Non-pigmented ciliary epithelial cell (primary cell): ENCODE data around the gene KIF5A.
"Not testable (repeated sequence)": the region's sequence is repeated elsewhere in the genome, so short reads cannot be mapped to it uniquely, and the experiment has no call there.

Source experiments
- DNase-seq: peaks from one replicate; pipeline ENCODE4 v3.0.0-alpha.2; 2010; ENCODE audit warnings: low read depth

Gene KIF5A

DNA sequence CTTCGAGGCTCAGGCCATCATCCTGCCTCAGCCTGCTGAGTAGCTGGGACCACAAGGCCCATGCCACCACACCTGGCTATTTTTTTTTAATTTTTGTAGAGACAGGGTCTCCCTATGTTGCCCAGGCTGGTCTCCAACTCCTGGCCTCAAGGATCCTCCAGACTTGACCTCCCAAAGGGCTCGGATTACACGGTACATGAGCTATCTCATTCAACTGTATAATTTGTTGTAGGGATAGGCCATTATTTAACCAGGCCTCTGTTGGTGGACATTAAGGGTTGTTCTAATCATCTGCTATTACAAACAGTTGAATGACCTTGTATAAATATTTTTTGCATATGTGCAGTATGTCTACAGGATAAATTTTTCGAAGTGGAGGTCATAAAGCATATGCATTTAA is 9.0 kb downstream of the KIF5A start:
- no peak for DNase-seq

DNA sequence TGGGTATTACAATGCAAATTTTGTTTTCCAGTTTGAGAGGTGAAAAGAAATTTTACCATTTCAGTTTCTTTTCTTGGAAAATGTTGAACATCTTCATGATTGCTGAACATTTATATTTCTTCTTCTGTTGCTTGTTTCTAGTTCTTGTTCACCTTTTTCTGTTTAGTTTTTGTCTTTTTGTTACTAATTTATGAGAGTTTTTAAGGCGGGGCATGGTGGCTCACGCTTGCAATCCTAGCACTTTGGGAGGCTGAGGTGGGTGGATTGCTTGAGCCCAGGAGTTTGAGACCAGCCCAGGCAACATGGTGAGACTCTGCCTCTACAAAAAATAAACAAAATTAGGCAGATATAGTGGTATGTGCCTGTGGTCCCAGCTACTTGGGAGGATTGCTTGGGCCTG is 10.7 kb downstream of the KIF5A start:
- DNase-seq = no peak

DNA sequence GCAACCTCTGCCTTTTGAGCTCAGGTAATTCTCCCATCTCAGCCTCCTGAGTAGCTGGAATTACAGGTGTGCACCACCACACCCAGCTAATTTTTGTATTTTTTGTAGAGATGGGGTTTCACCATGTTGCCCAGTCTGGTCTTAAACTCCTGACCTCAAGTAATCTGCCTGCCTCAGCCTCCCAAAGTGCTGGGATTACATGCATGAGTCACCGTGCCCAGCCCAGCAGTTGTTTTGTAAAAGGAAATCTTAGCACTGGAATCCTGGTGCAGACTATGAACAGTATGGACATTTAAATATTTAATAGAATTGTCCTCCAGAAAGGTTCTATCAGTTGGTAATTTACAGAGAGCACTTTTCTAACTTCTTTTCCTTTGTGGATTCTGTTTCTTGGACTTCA is 11.3 kb downstream of the KIF5A start:
- not testable (repeated sequence) for DNase-seq

DNA sequence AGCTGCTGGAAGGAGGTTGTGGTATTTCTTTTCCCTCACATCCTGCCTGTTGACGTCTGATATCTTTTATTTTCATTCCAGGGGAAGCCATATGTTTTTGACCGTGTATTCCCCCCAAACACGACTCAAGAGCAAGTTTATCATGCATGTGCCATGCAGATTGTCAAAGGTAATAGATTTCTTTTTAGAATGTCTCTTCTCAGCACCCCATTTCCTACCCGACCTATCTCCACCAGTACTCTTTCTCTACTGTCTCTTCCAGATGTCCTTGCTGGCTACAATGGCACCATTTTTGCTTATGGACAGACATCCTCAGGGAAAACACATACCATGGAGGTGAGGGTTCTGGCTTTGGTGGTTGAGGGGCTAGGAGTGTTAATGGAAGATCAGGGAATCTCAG is 13.5 kb downstream of the KIF5A start:
- no peak for DNase-seq

DNA sequence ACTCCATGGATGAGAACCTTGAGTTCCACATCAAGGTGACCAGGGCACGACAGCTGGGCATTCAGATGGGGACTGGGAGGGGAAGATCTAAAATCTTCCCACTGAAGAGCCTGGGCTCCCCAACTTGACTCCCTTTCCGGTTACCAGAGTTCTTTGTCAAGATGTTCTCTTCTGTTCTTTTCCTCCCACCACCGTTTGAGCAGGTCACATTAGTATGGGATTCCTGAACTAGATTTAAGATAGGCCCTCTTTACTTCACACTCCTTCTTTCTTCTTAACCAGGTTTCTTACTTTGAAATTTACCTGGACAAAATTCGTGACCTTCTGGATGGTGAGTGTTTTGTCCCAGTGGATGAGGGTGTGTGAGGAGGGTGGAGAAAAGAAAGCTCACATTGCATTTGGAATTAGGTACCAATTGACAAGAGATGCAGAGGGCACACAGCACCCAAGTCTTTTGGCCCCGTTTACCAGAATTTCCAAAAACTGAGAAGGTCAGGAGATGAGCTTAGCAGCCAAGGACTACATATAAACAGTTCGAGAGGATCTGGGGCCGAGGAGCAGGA is 14.4 kb downstream of the KIF5A start:
- no peak for DNase-seq

- DNase-seq = no peak
Observed at GRCh38 chr12:57568838-57569237, 19.0 kb downstream of the KIF5A start.

DNA sequence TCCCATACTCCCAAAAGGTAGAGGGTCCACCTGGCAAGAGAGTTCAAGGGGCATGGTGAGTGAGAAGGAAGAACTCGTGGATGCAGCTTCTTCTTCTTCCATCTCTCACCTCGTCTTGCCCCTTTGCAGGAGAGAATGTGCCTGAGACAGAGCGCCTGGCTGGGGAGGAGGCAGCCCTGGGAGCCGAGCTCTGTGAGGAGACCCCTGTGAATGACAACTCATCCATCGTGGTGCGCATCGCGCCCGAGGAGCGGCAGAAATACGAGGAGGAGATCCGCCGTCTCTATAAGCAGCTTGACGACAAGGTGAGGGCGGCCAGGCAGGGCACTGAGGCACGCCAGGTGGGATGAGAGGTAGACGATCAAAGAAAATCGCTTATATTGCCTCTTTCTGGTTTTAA is 20.0 kb downstream of the KIF5A start:
- no peak for DNase-seq

- not testable (repeated sequence) for DNase-seq
Observed at GRCh38 chr12:57570438-57570837, 20.6 kb downstream of the KIF5A start.

DNA sequence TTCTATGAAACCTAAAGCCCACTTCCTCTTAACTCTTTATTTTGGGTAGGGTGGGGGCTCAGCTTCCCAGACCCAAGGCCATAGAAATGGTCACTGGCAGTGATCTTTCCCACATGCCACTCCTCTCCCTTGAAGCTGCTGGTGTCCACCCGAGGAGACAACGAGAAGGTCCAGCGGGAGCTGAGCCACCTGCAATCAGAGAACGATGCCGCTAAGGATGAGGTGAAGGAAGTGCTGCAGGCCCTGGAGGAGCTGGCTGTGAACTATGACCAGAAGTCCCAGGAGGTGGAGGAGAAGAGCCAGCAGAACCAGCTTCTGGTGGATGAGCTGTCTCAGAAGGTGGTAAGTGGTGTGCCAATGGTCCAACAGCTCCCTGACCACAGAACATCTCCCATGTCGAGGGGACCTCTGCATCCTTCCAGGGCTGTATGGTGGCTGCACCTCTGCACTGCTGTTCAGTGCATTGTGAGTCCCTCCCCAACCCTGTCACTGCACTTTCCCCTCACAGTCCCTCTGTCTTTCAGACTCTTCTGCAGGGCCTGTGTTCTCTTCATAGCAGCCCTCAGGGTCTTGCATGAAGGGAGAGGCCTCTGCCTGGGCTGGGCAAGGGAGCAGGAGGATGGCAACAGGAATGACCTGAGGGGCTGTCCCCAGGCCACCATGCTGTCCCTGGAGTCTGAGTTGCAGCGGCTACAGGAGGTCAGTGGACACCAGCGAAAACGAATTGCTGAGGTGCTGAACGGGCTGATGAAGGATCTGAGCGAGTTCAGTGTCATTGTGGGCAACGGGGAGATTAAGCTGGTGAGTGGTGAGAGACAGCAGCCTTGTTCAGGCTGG is 22.3 kb downstream of the KIF5A start:
- no peak for DNase-seq

DNA sequence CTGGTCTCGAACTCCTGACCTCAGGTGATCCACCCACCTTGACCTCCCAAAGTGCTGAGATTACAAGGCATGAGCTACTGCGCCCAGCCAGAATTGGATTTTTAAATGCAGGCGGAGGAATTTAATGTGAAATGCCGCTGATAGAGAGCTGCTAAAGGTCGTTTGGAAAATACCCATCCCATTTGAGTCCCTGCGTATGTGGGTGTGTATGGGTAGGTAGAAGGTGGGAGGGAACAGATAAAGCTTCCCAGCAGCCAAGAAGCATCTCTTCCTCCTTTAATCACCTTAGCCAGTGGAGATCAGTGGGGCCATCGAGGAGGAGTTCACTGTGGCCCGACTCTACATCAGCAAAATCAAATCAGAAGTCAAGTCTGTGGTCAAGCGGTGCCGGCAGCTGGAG is 25.0 kb downstream of the KIF5A start:
- DNase-seq = no peak

GRCh38 chr12:57575771-57576612 is 26.1 kb downstream of the KIF5A start:
- DNase-seq = no peak

DNA sequence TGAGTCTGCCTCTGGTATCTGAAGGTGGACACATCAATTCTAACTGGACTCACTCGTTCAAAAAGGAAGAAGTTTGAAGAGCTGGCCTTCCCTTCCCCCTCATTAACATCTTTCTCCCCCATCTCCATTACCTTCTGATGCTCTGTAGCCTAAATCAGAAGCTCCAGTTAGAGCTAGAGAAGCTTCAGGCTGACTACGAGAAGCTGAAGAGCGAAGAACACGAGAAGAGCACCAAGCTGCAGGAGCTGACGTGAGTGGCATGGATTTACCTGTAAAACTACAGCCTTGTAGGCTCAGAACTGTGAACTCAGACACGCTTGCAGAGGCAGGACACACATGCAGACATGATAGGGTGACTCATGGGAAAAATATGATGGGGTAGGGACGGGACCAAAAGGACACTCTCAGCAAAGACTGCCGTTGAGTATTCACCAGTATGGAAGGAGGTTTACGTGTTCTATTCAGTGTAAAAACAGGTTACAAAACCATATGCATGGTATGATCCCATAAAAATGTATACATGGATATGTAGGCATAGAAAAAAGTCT is 26.8 kb downstream of the KIF5A start:
- no peak for DNase-seq

DNA sequence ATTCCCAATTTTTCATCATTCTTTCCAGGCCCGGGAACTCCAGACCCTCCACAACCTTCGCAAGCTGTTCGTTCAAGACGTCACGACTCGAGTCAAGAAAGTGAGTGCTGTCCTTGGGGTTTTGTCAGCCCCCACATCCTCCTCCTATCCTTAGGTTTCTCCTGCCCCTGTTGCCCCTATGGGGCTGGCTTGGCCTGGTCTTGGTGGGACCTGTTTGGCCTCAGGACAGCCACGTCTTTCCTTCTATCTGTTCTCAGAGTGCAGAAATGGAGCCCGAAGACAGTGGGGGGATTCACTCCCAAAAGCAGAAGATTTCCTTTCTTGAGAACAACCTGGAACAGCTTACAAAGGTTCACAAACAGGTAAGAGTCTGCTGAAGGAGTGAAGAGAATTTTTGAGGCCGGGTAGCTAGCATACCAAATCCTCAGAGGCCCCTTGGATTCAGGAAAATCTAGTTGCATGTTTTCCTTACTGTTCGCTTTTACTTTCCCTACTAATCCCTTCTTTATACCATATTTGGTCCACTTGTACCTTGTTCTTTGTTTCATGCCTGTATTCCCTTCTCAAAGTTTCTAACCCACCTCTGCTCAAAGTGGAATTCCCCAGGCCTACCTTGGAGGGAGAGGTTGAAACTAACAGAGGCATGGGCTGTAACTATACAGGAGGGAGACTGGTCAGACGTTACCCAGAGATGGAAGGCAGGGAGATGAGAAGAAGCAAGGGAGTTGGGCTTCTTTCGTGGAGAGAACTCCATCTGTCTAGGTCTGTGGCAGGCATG is 28.3 kb downstream of the KIF5A start:
- DNase-seq = no peak

DNA sequence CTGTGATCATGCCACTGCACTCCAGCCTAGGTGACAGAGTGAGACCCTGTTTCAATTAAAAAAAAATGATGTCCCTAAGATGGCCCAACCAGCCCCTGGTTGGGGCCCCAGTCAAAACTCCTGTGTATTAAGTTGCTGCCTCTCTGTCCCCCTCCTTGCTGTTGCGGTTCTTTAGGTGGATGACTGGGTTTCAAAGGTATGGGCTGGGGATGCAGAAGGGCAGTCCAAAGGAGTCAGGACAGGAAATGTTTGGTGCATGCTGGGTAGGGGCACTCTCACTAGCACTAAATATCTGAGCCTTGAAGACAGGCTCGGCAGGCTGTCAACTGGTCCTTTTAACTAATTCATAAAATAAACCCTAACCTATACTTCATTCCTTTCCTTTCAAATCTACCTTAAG is 29.2 kb downstream of the KIF5A start:
- DNase-seq = no peak

DNA sequence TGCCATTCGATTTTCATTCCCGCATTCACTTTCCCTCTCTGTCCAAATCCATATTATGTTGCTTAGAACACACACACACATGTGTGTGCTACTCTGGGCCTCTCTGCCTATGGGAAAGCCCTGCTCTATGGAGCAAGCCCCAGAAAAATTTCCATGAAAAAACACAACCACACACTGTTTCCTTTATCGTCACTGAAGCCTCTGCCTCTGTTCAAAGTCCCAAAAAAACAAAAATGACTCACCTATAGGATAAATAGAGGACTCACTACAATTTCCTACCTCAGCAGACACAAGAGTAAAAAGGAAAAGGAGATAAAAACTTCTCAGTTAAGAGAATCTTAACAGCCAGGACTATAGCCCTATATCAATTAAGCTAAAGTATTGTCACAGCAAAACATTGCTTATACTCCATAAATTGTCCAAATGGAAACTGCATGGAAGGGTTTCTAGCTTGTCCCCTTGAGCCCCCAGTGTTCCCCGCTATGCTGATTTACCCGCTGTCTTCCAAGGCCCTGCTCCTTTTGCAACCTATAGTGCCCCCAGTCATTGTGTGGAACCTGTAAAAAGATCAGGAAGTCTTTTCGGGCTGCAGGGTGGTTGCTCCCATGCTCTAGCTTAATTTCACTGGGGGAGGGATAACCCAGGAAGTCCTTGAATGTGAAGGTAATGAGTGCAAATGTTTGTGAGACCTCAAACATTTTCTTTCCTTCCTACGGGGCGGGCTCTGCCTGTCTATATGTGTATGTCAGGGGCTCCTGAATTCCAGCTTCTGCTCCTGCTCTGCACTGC is 30.0 kb downstream of the KIF5A start:
- DNase-seq = no peak

DNA sequence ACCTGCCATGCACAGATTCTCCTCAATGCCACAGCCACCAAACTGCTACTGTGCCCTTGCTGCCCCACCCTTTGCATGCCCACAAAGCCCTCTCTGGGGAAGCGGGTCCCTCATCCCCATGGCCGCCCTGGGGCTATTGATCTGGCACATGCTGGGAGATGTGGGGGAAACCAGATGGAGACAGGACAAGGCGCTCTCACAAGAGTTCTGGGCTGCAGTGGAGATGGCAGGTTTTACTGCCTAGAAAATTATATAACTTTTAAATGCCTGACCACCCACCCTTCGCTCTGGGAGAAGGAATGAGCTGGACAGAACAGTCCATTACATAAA is 30.6 kb downstream of the KIF5A start:
- no peak for DNase-seq

DNA sequence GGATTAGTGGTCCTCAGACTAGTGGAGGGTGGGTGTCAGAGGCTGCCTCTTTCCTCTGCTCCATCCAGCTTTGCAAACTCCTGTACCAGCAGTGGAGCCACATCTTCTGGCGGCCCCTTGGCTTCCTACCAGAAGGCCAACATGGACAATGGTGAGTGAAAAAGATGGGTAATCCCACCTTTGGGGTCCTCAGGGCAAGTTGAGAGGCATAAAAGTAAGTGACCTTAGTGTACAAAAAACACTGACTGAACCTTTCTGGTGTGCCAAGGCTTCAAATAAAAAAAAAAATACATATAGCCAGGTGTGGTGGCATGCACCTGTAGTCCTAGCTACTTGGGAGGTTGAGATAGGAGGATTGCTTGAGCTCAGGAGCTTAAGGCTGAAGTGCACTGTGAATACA is 32.0 kb downstream of the KIF5A start:
- no peak for DNase-seq

- DNase-seq = no peak
Observed at GRCh38 chr12:57582440-57582839, 32.6 kb downstream of the KIF5A start.

DNA sequence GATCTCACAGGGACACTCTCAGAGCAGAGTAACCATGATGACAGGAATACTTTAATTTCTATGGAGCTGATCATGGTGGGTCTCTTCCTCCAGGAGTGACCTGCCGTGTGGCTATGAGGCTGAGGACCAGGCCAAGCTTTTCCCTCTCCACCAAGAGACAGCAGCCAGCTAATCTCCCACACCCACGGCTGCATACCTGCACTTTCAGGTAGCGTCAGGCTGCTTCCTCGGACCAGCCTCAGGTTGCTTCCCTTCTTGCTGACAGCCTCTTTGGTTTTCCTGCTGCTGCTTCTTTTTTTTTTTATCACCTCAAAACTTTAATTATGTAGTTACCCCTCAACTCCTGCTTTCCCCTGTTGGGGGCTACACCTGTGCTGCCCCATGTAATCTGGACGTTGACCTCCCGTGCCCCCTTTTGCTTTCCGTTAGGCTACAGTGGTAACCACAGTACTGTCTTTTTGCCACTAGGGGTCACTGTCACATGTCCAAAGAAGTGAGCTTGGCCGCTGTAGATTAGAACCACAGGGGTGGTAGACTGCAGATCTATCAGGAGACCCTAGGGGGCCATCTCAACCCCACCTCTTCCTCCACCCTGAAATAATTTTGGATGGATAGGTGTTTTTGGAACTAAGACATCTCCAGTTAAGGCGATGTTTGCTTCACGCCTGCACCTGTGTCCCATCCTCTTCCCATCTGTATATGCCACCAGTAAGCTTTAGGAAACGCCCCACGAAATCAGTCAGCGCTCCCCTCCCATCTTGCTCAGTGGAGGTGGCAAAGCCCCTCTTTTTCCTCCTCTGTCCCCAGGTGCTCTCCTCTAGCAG is 33.4 kb downstream of the KIF5A start:
- peak; percentile 57 for DNase-seq

GRCh38 chr12:57584050-57584449 is 34.2 kb downstream of the KIF5A start:
- DNase-seq = no peak
